HL-60/S4 (cell line): ENCODE data around the gene GRIK4.
"Not testable (repeated sequence)": the region's sequence is repeated elsewhere in the genome, so short reads cannot be mapped to it uniquely, and the experiment has no call there.

Experiments used
- in situ Hi-C: fragments of 300-500 bp; cut with MboI; formaldehyde crosslinking; loops from 2 replicates; pipeline ENCODE4 v1.14.3; 2022; ENCODE audit warnings: low sequenced_read_pairs

GRIK4 gene

DNA sequence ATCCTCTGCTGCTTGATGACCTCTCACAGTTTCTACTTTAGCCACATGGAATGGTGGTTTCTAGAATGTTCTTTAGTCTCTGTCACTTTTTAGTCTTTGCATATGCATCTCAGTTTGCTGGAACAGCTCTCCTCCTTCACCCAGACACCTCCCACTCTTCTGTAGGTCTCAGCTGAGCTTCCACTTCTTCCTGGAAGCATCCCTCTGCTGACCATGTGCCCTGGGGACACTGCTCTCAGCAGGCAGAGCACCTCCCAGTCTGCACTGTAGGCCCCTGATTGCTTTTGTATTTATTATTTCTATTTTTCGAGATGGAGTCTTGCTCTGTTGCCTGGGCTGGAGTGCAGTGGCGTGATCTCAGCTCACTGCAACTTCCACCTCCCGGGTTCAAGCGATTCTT, 84.0 kb downstream of the GRIK4 start:
- in situ Hi-C loops = no loop called here

DNA sequence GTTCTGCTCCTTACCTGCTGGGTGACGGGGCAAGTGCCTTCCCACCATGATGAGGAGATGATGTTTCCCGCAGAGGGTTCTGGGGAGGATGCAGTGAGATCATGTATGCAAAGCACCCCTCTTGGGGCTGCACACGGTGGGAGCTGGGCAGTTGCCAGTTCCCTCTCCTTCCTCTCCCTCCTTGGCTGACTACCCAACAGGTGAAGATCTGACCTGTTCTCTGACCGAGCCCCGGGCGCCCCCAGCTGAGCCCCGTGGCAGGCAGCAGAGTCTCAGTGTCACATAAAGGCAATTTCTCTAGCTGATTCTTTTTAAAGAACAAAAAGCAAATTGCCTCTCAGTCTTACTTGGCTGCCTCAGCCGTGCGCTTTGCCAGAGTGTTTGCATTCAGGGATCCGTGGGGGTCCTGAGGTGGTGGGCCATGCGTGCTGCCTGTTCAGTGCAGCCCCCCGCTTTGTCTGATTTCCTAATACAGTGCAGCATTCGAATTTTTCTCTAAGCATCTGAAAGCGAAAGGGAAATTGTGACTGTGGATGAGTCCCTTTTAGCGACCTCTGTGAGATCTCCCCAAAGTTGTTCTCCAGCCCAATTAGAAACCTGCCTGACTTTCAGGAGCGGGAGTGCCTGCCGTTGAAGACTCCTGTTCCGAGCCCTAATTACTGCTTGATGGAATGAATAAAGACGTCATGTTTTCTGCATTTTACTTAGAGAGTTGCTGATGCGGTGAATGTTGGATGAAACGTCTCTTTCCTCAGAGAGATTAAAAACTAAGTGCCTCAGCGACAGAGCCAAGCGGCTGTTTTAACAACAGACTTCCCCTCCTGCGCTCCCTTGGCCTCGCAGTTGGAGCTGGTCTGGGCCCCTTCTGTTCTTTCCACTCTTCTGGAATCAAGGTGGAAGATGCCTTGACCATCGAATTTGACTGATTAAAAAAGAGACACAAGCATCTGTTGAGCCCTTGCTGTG, 86.0 kb downstream of the GRIK4 start:
- in situ Hi-C loops = no loop called here

- in situ Hi-C loops = no loop called here
Observed at GRCh38 chr11:120598517-120599257, 87.1 kb downstream of the GRIK4 start.

GRCh38 chr11:120599816-120600420, 88.4 kb downstream of the GRIK4 start:
- in situ Hi-C loops = no loop called here

- in situ Hi-C loops = no loop called here
Observed at GRCh38 chr11:120601536-120601935, 90.0 kb downstream of the GRIK4 start.

- in situ Hi-C loops = no loop called here
Observed at GRCh38 chr11:120603071-120603470, 91.5 kb downstream of the GRIK4 start.

GRCh38 chr11:120605469-120605868, 93.9 kb downstream of the GRIK4 start:
- in situ Hi-C loops = no loop called here

GRCh38 chr11:120606211-120607010, 94.9 kb downstream of the GRIK4 start:
- in situ Hi-C loops = no loop called here

GRCh38 chr11:120608061-120608460, 96.5 kb downstream of the GRIK4 start:
- in situ Hi-C loops = no loop called here

DNA sequence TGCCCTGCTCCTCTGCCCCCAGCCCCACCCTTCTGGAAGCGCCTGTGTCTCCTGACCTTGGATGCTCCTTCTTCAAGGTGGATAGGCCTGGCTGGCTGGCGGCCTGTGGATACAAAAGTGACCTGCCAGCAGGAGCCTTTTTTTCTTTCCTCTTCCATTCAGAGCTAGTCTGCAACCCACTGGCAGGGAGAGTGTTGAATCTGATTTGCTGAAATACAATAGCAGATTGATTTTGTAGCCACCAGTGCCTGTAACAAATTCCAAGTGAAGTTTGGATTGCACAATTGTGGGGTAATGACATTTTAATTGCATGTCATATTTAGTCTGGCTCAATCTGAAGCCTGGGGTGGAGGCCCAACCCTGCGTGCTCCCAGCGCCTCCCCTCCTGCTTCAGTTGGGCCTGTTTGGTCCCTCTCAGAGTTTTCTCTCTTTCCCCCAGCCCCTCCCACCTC, 97.2 kb downstream of the GRIK4 start:
- in situ Hi-C loops = no loop called here

GRCh38 chr11:120610111-120610510, 98.6 kb downstream of the GRIK4 start:
- in situ Hi-C loops = no loop called here

- in situ Hi-C loops = no loop called here
Observed at GRCh38 chr11:120611581-120611980, 100.0 kb downstream of the GRIK4 start.

- in situ Hi-C loops = no loop called here
Observed at GRCh38 chr11:120612513-120613263, 101.1 kb downstream of the GRIK4 start.

DNA sequence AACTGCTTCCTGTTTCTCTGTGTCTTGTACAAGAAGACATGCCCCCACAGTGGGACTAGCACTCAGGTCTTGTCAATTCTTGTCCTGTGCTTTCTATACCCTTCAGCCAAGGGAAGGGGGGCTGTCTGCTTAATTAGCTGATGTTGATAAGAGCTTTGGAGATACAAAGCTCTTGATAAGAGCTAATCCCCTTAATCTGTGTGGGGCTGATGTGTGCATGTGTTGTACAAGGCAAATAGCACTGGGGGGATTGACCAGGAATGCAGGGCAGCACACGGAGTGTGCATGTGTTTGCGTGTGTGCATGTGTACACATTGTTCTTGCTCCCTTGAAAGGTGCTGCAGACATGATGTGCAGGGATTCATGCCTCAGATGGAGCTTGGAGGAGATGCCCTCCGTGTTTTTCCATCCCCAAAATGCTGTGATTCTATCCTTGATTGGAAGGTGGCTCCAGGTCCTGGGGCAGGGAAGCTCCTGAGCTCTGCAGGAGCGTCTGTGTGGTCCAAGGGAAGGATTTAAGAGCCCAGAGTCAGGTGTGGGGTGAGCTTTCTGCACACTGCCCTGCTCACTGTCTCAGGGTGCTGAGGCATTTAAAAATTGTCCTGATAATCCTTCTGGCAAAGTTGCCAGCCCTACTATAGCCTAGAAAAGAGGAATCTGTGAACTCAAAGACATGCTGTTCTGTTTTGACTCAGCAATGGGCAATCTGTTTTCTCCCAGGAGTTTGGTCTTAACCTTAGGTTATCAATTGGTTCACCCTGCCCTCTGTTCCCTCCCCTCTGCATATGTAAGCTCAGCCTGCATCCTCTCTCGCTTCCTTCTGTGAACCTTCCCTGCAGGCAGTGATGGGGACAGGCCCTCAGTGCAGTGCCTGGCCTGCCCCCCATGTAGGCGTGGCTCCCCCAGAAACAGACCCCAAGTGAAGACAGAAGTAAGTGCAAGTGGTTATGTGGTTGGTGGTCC, 102.0 kb downstream of the GRIK4 start:
- in situ Hi-C loops = no loop called here

- in situ Hi-C loops = no loop called here
Observed at GRCh38 chr11:120615391-120615790, 103.8 kb downstream of the GRIK4 start.

- in situ Hi-C loops = no loop called here
Observed at GRCh38 chr11:120618399-120618798, 106.9 kb downstream of the GRIK4 start.

GRCh38 chr11:120622189-120622875, 110.8 kb downstream of the GRIK4 start:
- in situ Hi-C loops = no loop called here

DNA sequence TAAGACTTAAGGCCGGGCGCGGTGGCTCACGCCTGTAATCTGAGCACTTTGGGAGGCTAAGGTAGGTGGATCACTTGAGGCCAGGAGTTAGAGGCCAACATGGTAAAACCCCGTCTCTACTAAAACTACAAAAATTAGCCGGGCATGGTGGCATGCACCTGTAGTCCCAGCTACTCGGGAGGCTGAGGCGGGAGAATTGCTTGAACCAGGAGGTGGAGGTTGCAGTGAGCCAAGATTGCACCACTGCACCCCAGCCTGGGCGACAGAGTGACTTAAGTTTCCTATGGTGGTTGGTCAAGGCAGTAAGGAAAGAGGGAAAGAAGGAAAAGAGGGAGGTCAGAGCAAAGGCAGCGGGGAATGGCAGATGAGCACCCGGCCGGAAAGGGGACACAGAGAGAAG, 113.4 kb downstream of the GRIK4 start:
- in situ Hi-C loops = not testable (repeated sequence)
